H1 (cell line): ENCODE results near the gene SHROOM4. TPM values are rescaled to one million over a fixed set of nuclear protein-coding genes. Genes with fewer than 3 reads are reported as not detected.

Source experiments
- CTCF ChIA-PET: fragments of 300-600 bp; sonication (Branson Sonifier 250); formaldehyde crosslinking; loops from one replicate; lab custom pipeline; 2021; ENCODE audit not compliant: partially characterized antibody; lab: Charles Lee
- POLR2A ChIA-PET: fragments of 300-600 bp; sonication (Branson Sonifier 250); formaldehyde crosslinking; loops from one replicate; lab custom pipeline; 2021; ENCODE audit warnings: inconsistent platforms; ENCODE audit not compliant: partially characterized antibody; lab: Charles Lee
- DNase-seq, 2 experiments: peaks; one replicate each; pipeline versions ENCODE4 v3.0.0 to v3.0.0-alpha.2; 2010 to 2022; ENCODE audit warnings: low spot score in 2 of 2, low read depth in 1 of 2, mixed read lengths in 1 of 2
- FAIRE-seq: peaks from 2 replicates; lab custom pipeline; 2011; peaks lifted over from hg19 to GRCh38; lab: Jason Lieb, UNC
- H2AFZ ChIP-seq: 2 replicates; pipeline ENCODE4 v1.8.1; 2012; ENCODE audit warnings: low read length, inconsistent platforms
- H2AK5ac ChIP-seq: 2 replicates; pipeline ENCODE4 v1.6.1; 2013; ENCODE audit warnings: low read depth, low read length
- H2BK120ac ChIP-seq: replicated peaks from 2 replicates; pipeline ENCODE3; 2013; ENCODE audit warnings: low read depth, low read length, inconsistent platforms
- H2BK12ac ChIP-seq: 2 replicates; pipeline ENCODE4 v1.6.1; 2013; ENCODE audit warnings: low read depth, low read length
- H2BK15ac ChIP-seq: 2 replicates; pipeline ENCODE4 v1.6.1; 2013; ENCODE audit warnings: low read length
- H2BK20ac ChIP-seq: 2 replicates; pipeline ENCODE4 v1.6.1; 2013; ENCODE audit warnings: low read length
- H2BK5ac ChIP-seq: 2 replicates; pipeline ENCODE4 v1.6.1; 2013; ENCODE audit warnings: low read depth, low read length
- H3K14ac ChIP-seq: 2 replicates; pipeline ENCODE4 v1.6.1; 2013; ENCODE audit warnings: inconsistent platforms; ENCODE audit not compliant: insufficient read length
- H3K18ac ChIP-seq: 2 replicates; pipeline ENCODE4 v1.6.1; 2013; ENCODE audit warnings: low read length; ENCODE audit errors: extremely low read depth
- H3K23ac ChIP-seq: 2 replicates; pipeline ENCODE4 v1.6.1; 2013; ENCODE audit warnings: inconsistent platforms; ENCODE audit not compliant: insufficient read length
- H3K23me2 ChIP-seq: 2 replicates; pipeline ENCODE4 v1.6.1; 2013; ENCODE audit warnings: low read depth, low read length
- H3K27ac ChIP-seq: 2 replicates; pipeline ENCODE4 v1.6.1; 2011; ENCODE audit warnings: low read depth, low read length, inconsistent platforms
- H3K27me3 ChIP-seq, 4 experiments: replicated peaks in 1 of 4; 1 replicate in 1 of 4; 2 replicates in 3 of 4; pipeline versions ENCODE4 v1.6.1 to v1.8.1; 2011 to 2013; ENCODE audit warnings: low read length in 3 of 4, mild to moderate bottlenecking in 3 of 4, inconsistent platforms in 2 of 4, mixed read lengths in 2 of 4, moderate library complexity in 1 of 4; ENCODE audit not compliant: control insufficient read depth in 3 of 4, insufficient read depth in 3 of 4; ENCODE audit errors: extremely low read depth in 1 of 4
- H3K36me3 ChIP-seq, 4 experiments: 2 replicates each; pipeline versions ENCODE4 v1.6.1 to v1.8.1; 2011 to 2013; ENCODE audit warnings: mild to moderate bottlenecking in 4 of 4, low read length in 3 of 4, moderate library complexity in 2 of 4, control low read depth in 1 of 4, inconsistent platforms in 1 of 4; ENCODE audit not compliant: insufficient read depth in 4 of 4, control insufficient read depth in 2 of 4
- H3K4ac ChIP-seq: replicated peaks from 2 replicates; pipeline ENCODE3; 2013; ENCODE audit warnings: low read length, low read depth, mixed read lengths, inconsistent platforms; ENCODE audit not compliant: insufficient read length
- H3K4me1 ChIP-seq, 4 experiments: replicated peaks in 1 of 4; 1 replicate in 1 of 4; 2 replicates in 3 of 4; pipeline versions ENCODE4 v1.6.1 to v1.8.1; 2011 to 2013; ENCODE audit warnings: low read length in 3 of 4, inconsistent platforms in 2 of 4, mixed read lengths in 1 of 4; ENCODE audit not compliant: insufficient read depth in 4 of 4, control insufficient read depth in 3 of 4
- H3K4me2 ChIP-seq, 2 experiments: 2 replicates each; pipeline versions ENCODE4 v1.6.1 to v1.8.1; 2011 to 2013; ENCODE audit warnings: low read depth in 2 of 2, low read length in 2 of 2, control low read depth in 1 of 2, inconsistent platforms in 1 of 2, mild to moderate bottlenecking in 1 of 2; ENCODE audit not compliant: insufficient read depth in 1 of 2
- H3K4me3 ChIP-seq, 4 experiments: fragments of 200-600, 300-600 bp in 1 of 4; sonication (generic), shearing (Covaris generic), sonication (Bioruptor Twin) in 1 of 4; 2 replicates each; pipeline versions ENCODE4 v1.5.1 to v1.8.1; 2011 to 2016; ENCODE audit warnings: low read length in 4 of 4, low read depth in 3 of 4, control low read depth in 2 of 4, inconsistent platforms in 2 of 4, mild to moderate bottlenecking in 2 of 4, mixed read lengths in 1 of 4, moderate library complexity in 1 of 4; ENCODE audit not compliant: insufficient read depth in 2 of 4; ENCODE audit errors: extremely low read depth in 1 of 4
- H3K56ac ChIP-seq: replicated peaks from 2 replicates; pipeline ENCODE3; 2013; ENCODE audit warnings: low read depth, mild to moderate bottlenecking, mixed read lengths, low read length, inconsistent platforms; ENCODE audit not compliant: insufficient read length
- H3K79me1 ChIP-seq: 2 replicates; pipeline ENCODE4 v1.6.1; 2013; ENCODE audit warnings: low read depth, low read length, control low read depth
- H3K79me2 ChIP-seq, 2 experiments: 2 replicates each; pipeline versions ENCODE4 v1.6.1 to v1.8.1; 2012 to 2013; ENCODE audit warnings: low read length in 2 of 2, mild to moderate bottlenecking in 2 of 2, inconsistent platforms in 1 of 2; ENCODE audit not compliant: insufficient read depth in 2 of 2, control insufficient read depth in 1 of 2
- H3K9ac ChIP-seq, 4 experiments: replicated peaks in 1 of 4; 1 replicate in 1 of 4; 2 replicates in 3 of 4; pipeline versions ENCODE4 v1.6.1 to v1.8.1; 2011 to 2013; ENCODE audit warnings: low read depth in 3 of 4, low read length in 3 of 4, control low read depth in 2 of 4, mild to moderate bottlenecking in 2 of 4, moderate library complexity in 2 of 4, inconsistent platforms in 1 of 4; ENCODE audit errors: extremely low read depth in 1 of 4
- H3K9me3 ChIP-seq, 2 experiments: 2 replicates each; pipeline versions ENCODE4 v1.6.1 to v1.8.1; 2012 to 2013; ENCODE audit warnings: mild to moderate bottlenecking in 2 of 2, moderate library complexity in 2 of 2, control low read depth in 1 of 2, inconsistent platforms in 1 of 2, low read depth in 1 of 2, low read length in 1 of 2, mixed read lengths in 1 of 2; ENCODE audit not compliant: insufficient read depth in 2 of 2
- H4K20me1 ChIP-seq, 2 experiments: replicated peaks in 1 of 2; 2 replicates each; pipeline versions ENCODE3 to v1.8.1; 2011 to 2013; ENCODE audit warnings: inconsistent platforms in 2 of 2, low read length in 2 of 2, mild to moderate bottlenecking in 1 of 2; ENCODE audit not compliant: insufficient read depth in 2 of 2, control insufficient read depth in 1 of 2
- H4K5ac ChIP-seq: 2 replicates; pipeline ENCODE4 v1.6.1; 2013; ENCODE audit warnings: low read length, low read depth, mixed read lengths, inconsistent platforms; ENCODE audit not compliant: insufficient read length
- H4K8ac ChIP-seq: 2 replicates; pipeline ENCODE4 v1.8.0; 2013; ENCODE audit warnings: mild to moderate bottlenecking, moderate library complexity, low read length, inconsistent platforms; ENCODE audit not compliant: insufficient read depth; ENCODE audit errors: extremely low read depth
- H4K91ac ChIP-seq: replicated peaks from 2 replicates; pipeline ENCODE3; 2013; ENCODE audit warnings: low read length, mixed read lengths, inconsistent platforms; ENCODE audit not compliant: insufficient read length
- POLR2A ChIP-seq, 2 experiments: IDR thresholded peaks; 1 replicate in 1 of 2; 2 replicates in 1 of 2; pipeline ENCODE4 v1.6.1; 2011; ENCODE audit warnings: low read depth in 2 of 2, low read length in 2 of 2, mild to moderate bottlenecking in 2 of 2; ENCODE audit errors: control extremely low read depth in 1 of 2
- SIX5 ChIP-seq: IDR thresholded peaks from 2 replicates; pipeline ENCODE4 v1.6.1; 2011; ENCODE audit warnings: mild to moderate bottlenecking, low read depth, low read length
- SP2 ChIP-seq: IDR thresholded peaks from 2 replicates; pipeline ENCODE4 v1.6.1; 2012; ENCODE audit warnings: mild to moderate bottlenecking, low read length, inconsistent platforms
- SP4 ChIP-seq: IDR thresholded peaks from 2 replicates; pipeline ENCODE4 v1.6.1; 2012; ENCODE audit warnings: low read length, inconsistent platforms
- WGBS, 2 experiments: shearing (Covaris generic) in 1 of 2; methylation state at CpG; one replicate each; pipeline versions ENCODE4 v1.1.6 to v1.1.7; 2013 to 2015; ENCODE audit warnings: low lambda C conversion rate in 2 of 2, mixed read lengths in 2 of 2, inconsistent platforms in 1 of 2, low coverage in 1 of 2, missing lambda C conversion rate in 1 of 2; ENCODE audit not compliant: insufficient replicate concordance in 2 of 2, insufficient coverage in 1 of 2, insufficient read length in 1 of 2; ENCODE audit errors: extremely low coverage in 1 of 2, missing lambda C conversion rate in 1 of 2; 5-methylcytosine and 5-hydroxymethylcytosine counted together
- polyA plus RNA-seq, 7 experiments: library from polyadenylated mRNA; depleted of rRNA in 3 of 7; stranded (reverse) in 5 of 7; unstranded in 2 of 7; fragments of >200 nt in 5 of 7; fragments of 200-250 nt in 2 of 7; gene quantifications; 1 replicate in 5 of 7; 2 replicates in 1 of 7; 4 replicates in 1 of 7; pipeline versions ENCODE4 v1.2.1 to v1.2.3, GENCODE V29; 2011 to 2013; ENCODE audit warnings: missing spikeins in 2 of 7, mixed read lengths in 2 of 7
- total RNA-seq: library from RNA; stranded (reverse); fragmentation: NEBNext Ultra II Directional; extraction: Animal tissue kit (Norgen Biotek cat#: 25700); gene quantifications from 2 replicates; pipeline ENCODE4 v1.2.1, GENCODE V29; 2021

SHROOM4 gene
- total and polyA plus RNA-seq, 2 of the 8 experiments (the other 6 are each of a cell fraction or from before 2014, with no cell fraction given), result 1.6 to 5.6 TPM

DNA sequence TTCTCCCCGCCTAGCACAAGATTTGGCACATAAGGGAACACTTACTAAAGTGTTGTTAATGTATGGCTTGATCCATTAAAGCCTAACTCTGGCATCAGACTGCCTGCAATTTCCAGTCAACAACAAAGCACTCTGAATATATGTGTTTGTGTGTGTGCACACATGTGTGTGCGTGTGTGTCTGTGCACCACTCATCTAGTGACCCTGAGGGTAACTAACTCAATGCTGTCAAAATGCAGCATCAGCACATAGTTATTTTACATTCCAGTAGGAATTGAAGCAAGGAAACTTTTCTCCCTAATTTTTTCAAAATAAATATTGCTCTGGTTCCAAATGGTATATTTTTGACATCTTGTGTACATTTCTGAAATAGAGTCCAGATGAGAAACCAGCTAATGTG, 94.4 kb downstream of the SHROOM4 start:
- no peak overlapping the region for H3K4me2 ChIP-seq
- no peaks in the 10 kb centered on the region for H3K36me3 ChIP-seq
- no peak overlapping the region for H4K5ac ChIP-seq
- peaks cover 1 to 9% (median 3%) of the 10 kb centered on the region in 4 experiments; a peak in 4 of 7 replicates for H3K4me1 ChIP-seq
- no peak overlapping the region for H3K4ac ChIP-seq
- no peak overlapping the region for H3K23ac ChIP-seq
- H4K20me1 ChIP-seq, result no peaks in the 10 kb centered on the region
- H3K79me2 ChIP-seq, result no peaks in the 10 kb centered on the region
- H3K14ac ChIP-seq, result no peak overlapping the region
- POLR2A ChIA-PET, result no interaction called here
- no peak overlapping the region for H3K56ac ChIP-seq
- no peak overlapping the region for H3K4me3 ChIP-seq
- H3K79me1 ChIP-seq, result no peaks in the 10 kb centered on the region
- FAIRE-seq, result no peak
- H3K9me3 ChIP-seq, result no peaks in the 10 kb centered on the region
- no peak overlapping the region for H2AFZ ChIP-seq
- no peak overlapping the region for H3K27ac ChIP-seq
- no peak overlapping the region for H2AK5ac ChIP-seq
- WGBS, 2 experiments, result 92% methylated on average over 2 of the region's 2 CpGs; no CpG with 5 or more reads in 1 of the 2 experiments
- no peak overlapping the region for H3K18ac ChIP-seq
- no peaks in the 10 kb centered on the region for H3K27me3 ChIP-seq
- no peak overlapping the region for H2BK120ac ChIP-seq
- no peak overlapping the region for H4K8ac ChIP-seq
- H2BK20ac ChIP-seq, result 0 out of 2 replicates have a peak overlapping the region, but pooled peaks have one; percentile 3
- peak overlapping the region; percentile 65 for H4K91ac ChIP-seq
- H2BK5ac ChIP-seq, result no peak overlapping the region
- no peak for DNase-seq
- no peak overlapping the region for H2BK15ac ChIP-seq
- CTCF ChIA-PET, result no interaction called here
- H2BK12ac ChIP-seq, result 0 out of 2 replicates have a peak overlapping the region, but pooled peaks have one; percentile 55
- H3K23me2 ChIP-seq, result no peaks in the 10 kb centered on the region
- no peak overlapping the region for H3K9ac ChIP-seq
- no peak for TF ChIP-seq SIX5
- TF ChIP-seq SP4, result no peak
- no peak for TF ChIP-seq POLR2A (IDR thresholded peaks at IDR 0.05; ENCODE audit: control extremely low read depth in 1 of 2, low read depth in 2 of 2, low read length in 2 of 2)
- no peak for TF ChIP-seq SP2
